ENCODE measurements around the gene SYNCRIP. TPM values are rescaled to one million over a fixed set of nuclear protein-coding genes. Genes with fewer than 3 reads are reported as not detected.
"Not testable (repeated sequence)": the region's sequence is repeated elsewhere in the genome, so short reads cannot be mapped to it uniquely, and the experiment has no call there.

SYNCRIP gene
- total and polyA plus RNA-seq, 2 donors (not counting 1 experiment from before 2014, with no cell fraction given), result 29.2 to 44.3 TPM

GRCh38 chr6:85685713-85686112, 43.0 kb upstream of the SYNCRIP start:
- peaks cover 2% of the 10 kb centered on the region for H3K4me1 ChIP-seq (ENCODE audit: control insufficient read depth, extremely low read depth, insufficient read depth, low read length)
- DNase-seq (ENCODE audit: low read depth in 2 of 2), result no peak
- peaks cover 3% of the 10 kb centered on the region for H3K79me2 ChIP-seq (ENCODE audit: control insufficient read depth, insufficient read depth, low read length)

DNA sequence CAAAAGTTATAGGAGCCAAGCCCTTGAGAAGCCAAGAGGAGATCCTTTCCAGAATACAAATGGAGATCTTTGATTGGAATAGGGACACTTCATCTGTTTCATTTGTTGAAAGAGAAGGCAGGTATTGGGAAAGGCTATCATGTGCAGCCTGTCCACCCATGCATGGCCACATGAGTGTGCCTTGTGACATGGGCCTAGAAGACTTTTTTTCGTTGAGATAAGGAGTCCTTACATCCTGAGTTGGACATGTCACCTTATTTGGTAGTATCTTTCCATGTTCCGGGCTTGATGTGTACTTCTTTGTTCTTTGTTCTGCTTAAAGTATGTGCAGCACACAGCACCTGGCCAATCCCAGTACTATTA, 42.1 kb upstream of the SYNCRIP start:
- Histone ChIP-seq H3K27ac (ENCODE audit: insufficient read depth, low read length) (no peak overlapping the region), H3K9me3 (ENCODE audit: control insufficient read depth, insufficient read depth, low read depth, low read length) (no peaks in the 10 kb centered on the region), H4K20me1 (ENCODE audit: control insufficient read depth, extremely low read depth, insufficient read depth, low read length) (no peaks in the 10 kb centered on the region), H3K79me2 (ENCODE audit: control insufficient read depth, insufficient read depth, low read length) (peaks cover 6% of the 10 kb centered on the region), H3K36me3 (ENCODE audit: control insufficient read depth, insufficient read depth, low read length) (no peaks in the 10 kb centered on the region), H3K4me2 (ENCODE audit: extremely low read depth, insufficient read depth, low read length) (no peak overlapping the region), H3K4me1 (ENCODE audit: control insufficient read depth, extremely low read depth, insufficient read depth, low read length) (peaks cover 4% of the 10 kb centered on the region), H3K27me3 (ENCODE audit: control insufficient read depth, insufficient read depth, low read length) (no peaks in the 10 kb centered on the region), H3K9ac (ENCODE audit: insufficient read depth, low read length) (no peak overlapping the region), H2AFZ (ENCODE audit: low read length) (no peak overlapping the region), H3K4me3 (replicated peaks in 1 of 4; ENCODE audit: control extremely low read depth in 1 of 4, insufficient read depth in 1 of 4, low read depth in 3 of 4, low read length in 4 of 4) (no peak overlapping the region)
- no peak for DNase-seq (ENCODE audit: low read depth in 2 of 2)
- no peak for TF ChIP-seq EZH2 (IDR thresholded peaks at IDR 0.05; ENCODE audit: low read length, missing control alignments)
- TF ChIP-seq, protein P1, sequence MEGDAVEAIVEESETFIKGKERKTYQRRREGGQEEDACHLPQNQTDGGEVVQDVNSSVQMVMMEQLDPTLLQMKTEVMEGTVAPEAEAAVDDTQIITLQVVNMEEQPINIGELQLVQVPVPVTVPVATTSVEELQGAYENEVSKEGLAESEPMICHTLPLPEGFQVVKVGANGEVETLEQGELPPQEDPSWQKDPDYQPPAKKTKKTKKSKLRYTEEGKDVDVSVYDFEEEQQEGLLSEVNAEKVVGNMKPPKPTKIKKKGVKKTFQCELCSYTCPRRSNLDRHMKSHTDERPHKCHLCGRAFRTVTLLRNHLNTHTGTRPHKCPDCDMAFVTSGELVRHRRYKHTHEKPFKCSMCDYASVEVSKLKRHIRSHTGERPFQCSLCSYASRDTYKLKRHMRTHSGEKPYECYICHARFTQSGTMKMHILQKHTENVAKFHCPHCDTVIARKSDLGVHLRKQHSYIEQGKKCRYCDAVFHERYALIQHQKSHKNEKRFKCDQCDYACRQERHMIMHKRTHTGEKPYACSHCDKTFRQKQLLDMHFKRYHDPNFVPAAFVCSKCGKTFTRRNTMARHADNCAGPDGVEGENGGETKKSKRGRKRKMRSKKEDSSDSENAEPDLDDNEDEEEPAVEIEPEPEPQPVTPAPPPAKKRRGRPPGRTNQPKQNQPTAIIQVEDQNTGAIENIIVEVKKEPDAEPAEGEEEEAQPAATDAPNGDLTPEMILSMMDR (conservative IDR thresholded peaks at IDR 0.05 in 1 of 2, IDR thresholded peaks at IDR 0.05 in 1 of 2; ENCODE audit: low read depth in 1 of 2, low read length in 2 of 2), result no peak

More at GRCh38 chr6:85685713-85686112, 43.0 kb upstream of the SYNCRIP start:
- TF ChIP-seq, protein P1 (conservative IDR thresholded peaks at IDR 0.05 in 1 of 2, IDR thresholded peaks at IDR 0.05 in 1 of 2; ENCODE audit: low read depth in 1 of 2, low read length in 2 of 2), result no peak
- no peak for TF ChIP-seq EZH2 (IDR thresholded peaks at IDR 0.05; ENCODE audit: low read length, missing control alignments)
- no peak overlapping the region for H3K4me2 ChIP-seq (ENCODE audit: extremely low read depth, insufficient read depth, low read length)
- no peaks in the 10 kb centered on the region for H3K27me3 ChIP-seq (ENCODE audit: control insufficient read depth, insufficient read depth, low read length)
- H2AFZ ChIP-seq (ENCODE audit: low read length), result no peak overlapping the region
- H3K9me3 ChIP-seq (ENCODE audit: control insufficient read depth, insufficient read depth, low read depth, low read length), result no peaks in the 10 kb centered on the region
- H3K9ac ChIP-seq (ENCODE audit: insufficient read depth, low read length), result no peak overlapping the region
- no peak overlapping the region for H3K27ac ChIP-seq (ENCODE audit: insufficient read depth, low read length)
- no peak overlapping the region for H3K4me3 ChIP-seq (replicated peaks in 1 of 4; ENCODE audit: control extremely low read depth in 1 of 4, insufficient read depth in 1 of 4, low read depth in 3 of 4, low read length in 4 of 4)
- H3K36me3 ChIP-seq (ENCODE audit: control insufficient read depth, insufficient read depth, low read length), result no peaks in the 10 kb centered on the region
- H4K20me1 ChIP-seq (ENCODE audit: control insufficient read depth, extremely low read depth, insufficient read depth, low read length), result no peaks in the 10 kb centered on the region

- no peaks in the 10 kb centered on the region for H3K27me3 ChIP-seq (ENCODE audit: control insufficient read depth, insufficient read depth, low read length)
- TF ChIP-seq EZH2 (IDR thresholded peaks at IDR 0.05; ENCODE audit: low read length, missing control alignments), result no peak
- TF ChIP-seq, protein P1 (conservative IDR thresholded peaks at IDR 0.05 in 1 of 2, IDR thresholded peaks at IDR 0.05 in 1 of 2; ENCODE audit: low read depth in 1 of 2, low read length in 2 of 2), result no peak
Observed at GRCh38 chr6:85684133-85684808, 41.6 kb upstream of the SYNCRIP start.

DNA sequence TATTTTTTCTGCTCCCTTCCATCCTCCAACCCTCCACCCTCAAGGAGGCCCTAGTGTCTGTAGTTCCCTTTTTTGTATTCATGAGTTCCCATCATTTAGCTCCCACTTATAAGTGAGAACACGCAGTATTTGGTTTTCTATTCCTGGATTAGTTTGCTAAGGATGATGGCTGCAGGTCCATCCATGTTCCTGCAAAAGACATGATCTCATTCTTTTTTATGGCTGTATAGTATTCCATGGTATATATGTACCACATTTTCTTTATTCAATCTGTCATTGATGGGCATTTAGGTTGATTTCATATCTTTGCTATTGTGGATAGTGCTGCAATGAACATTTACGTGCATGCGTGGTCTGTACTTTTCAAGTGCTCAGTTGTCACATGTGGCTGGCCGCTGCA, 39.2 kb upstream of the SYNCRIP start:
- H3K4me2 ChIP-seq (ENCODE audit: extremely low read depth, insufficient read depth, low read length); DNase-seq (ENCODE audit: low read depth in 2 of 2); H3K27ac ChIP-seq (ENCODE audit: insufficient read depth, low read length); H3K27me3 ChIP-seq (ENCODE audit: control insufficient read depth, insufficient read depth, low read length); H4K20me1 ChIP-seq (ENCODE audit: control insufficient read depth, extremely low read depth, insufficient read depth, low read length); H3K4me3 ChIP-seq (replicated peaks in 1 of 4; ENCODE audit: control extremely low read depth in 1 of 4, insufficient read depth in 1 of 4, low read depth in 3 of 4, low read length in 4 of 4); H2AFZ ChIP-seq (ENCODE audit: low read length); H3K9me3 ChIP-seq (ENCODE audit: control insufficient read depth, insufficient read depth, low read depth, low read length); H3K4me1 ChIP-seq (ENCODE audit: control insufficient read depth, extremely low read depth, insufficient read depth, low read length); H3K9ac ChIP-seq (ENCODE audit: insufficient read depth, low read length); H3K36me3 ChIP-seq (ENCODE audit: control insufficient read depth, insufficient read depth, low read length): not testable (repeated sequence)
- peaks cover 23% of the 10 kb centered on the region for H3K79me2 ChIP-seq (ENCODE audit: control insufficient read depth, insufficient read depth, low read length)

More at GRCh38 chr6:85684133-85684808, 41.6 kb upstream of the SYNCRIP start:
- H4K20me1 ChIP-seq (ENCODE audit: control insufficient read depth, extremely low read depth, insufficient read depth, low read length), result no peaks in the 10 kb centered on the region
- no peak for DNase-seq (ENCODE audit: low read depth in 2 of 2)
- no peaks in the 10 kb centered on the region for H3K36me3 ChIP-seq (ENCODE audit: control insufficient read depth, insufficient read depth, low read length)
- no peak overlapping the region for H3K4me3 ChIP-seq (replicated peaks in 1 of 4; ENCODE audit: control extremely low read depth in 1 of 4, insufficient read depth in 1 of 4, low read depth in 3 of 4, low read length in 4 of 4)
- H2AFZ ChIP-seq (ENCODE audit: low read length), result no peak overlapping the region
- peak overlapping the region; percentile 25 for H3K4me2 ChIP-seq (ENCODE audit: extremely low read depth, insufficient read depth, low read length)
- H3K9ac ChIP-seq (ENCODE audit: insufficient read depth, low read length), result no peak overlapping the region
- H3K9me3 ChIP-seq (ENCODE audit: control insufficient read depth, insufficient read depth, low read depth, low read length), result no peaks in the 10 kb centered on the region
- no peak overlapping the region for H3K27ac ChIP-seq (ENCODE audit: insufficient read depth, low read length)
- peaks cover 4% of the 10 kb centered on the region for H3K4me1 ChIP-seq (ENCODE audit: control insufficient read depth, extremely low read depth, insufficient read depth, low read length)
- peaks cover 6% of the 10 kb centered on the region for H3K79me2 ChIP-seq (ENCODE audit: control insufficient read depth, insufficient read depth, low read length)

Measured in fibroblast of lung (primary cell).